NCI-H2196 treated with DMSO at 0.1 percent for 48 hours (cell line): ENCODE measurements around the gene ACKR2.
A peak's percentile ranks its signal among the peaks of the same experiment; 100 is the strongest.
"Not testable (repeated sequence)": the region's sequence is repeated elsewhere in the genome, so short reads cannot be mapped to it uniquely, and the experiment has no call there.

ENCODE experiments used
- DNase-seq: peaks from one replicate; lab custom pipeline; 2025; ENCODE audit not compliant: unreplicated experiment; lab: John Stamatoyannopoulos, UW

ACKR2 gene

DNA sequence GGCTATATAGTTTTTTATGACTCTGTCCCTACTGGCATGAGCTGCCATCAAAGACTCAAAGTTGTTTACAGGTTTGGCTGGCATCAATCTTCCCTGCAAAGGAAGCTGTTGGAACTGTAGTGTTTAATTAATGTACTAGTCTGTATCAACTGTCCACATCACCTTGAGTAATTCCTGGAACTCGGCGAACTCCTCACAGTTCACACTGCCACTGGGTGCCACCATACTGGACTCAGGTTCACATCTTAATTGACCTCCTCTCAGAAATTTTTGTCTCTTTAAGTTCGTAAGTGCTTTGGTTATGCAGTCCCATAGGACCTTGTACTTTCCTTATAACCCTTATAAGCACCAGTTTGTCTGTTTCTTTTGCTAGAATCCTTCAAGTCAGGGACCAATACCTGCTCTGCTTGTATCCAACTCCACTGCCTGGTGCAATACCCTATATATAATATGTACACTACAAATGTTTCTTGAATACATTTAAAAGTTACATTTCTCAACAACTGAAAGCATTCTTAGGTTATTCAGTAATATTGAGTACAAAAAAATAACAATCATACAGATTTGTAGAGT, 8.1 kb upstream of the ACKR2 start:
- no peak for DNase-seq

DNA sequence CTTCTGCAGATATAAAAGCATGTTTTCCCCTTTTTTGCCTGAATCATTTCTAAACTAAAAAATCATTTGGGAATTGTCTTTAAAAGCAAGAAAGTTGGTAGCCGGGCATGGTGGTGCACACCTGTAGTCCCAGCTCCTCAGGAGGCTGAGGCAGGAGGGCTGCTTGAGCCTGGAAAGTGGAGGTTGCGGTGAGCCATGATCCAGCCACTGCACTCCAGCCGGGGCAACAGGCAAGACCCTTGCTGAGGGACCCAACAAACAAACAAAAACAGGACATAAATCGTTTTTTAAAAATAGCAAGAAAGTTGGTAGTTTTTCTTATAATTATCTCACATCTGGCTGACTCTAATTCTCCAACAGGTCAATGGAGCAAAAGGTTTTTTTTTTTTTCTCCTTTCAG, 7.5 kb upstream of the ACKR2 start:
- no peak for DNase-seq

GRCh38 chr3:42802876-42803413, 6.3 kb upstream of the ACKR2 start:
- DNase-seq, result no peak

- DNase-seq, result no peak
Observed at GRCh38 chr3:42803414-42804105, 5.7 kb upstream of the ACKR2 start.

- peak; percentile 73 for DNase-seq
Observed at GRCh38 chr3:42804106-42804830, 5.0 kb upstream of the ACKR2 start, which contains the start of gene HIGD1A. HIGD1A (minus strand) TSS chr3:42804490; CDS start chr3:42794253, 10,237 bp downstream.

DNA sequence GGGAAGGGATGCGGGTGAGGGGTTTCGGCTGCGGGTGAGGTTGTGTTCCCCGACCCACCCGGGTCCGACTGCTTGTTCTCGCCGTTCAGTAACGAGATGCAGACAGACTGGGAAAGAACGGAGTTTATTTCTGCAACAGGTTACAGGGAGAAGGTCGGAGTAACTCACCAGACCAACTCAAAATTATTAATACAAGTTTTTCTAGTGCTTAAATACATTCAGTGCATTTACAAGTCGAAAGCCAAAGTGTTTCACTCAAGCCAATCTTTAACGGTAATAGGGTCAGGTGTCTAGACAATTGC, 4.5 kb upstream of the ACKR2 start:
- no peak for DNase-seq

DNA sequence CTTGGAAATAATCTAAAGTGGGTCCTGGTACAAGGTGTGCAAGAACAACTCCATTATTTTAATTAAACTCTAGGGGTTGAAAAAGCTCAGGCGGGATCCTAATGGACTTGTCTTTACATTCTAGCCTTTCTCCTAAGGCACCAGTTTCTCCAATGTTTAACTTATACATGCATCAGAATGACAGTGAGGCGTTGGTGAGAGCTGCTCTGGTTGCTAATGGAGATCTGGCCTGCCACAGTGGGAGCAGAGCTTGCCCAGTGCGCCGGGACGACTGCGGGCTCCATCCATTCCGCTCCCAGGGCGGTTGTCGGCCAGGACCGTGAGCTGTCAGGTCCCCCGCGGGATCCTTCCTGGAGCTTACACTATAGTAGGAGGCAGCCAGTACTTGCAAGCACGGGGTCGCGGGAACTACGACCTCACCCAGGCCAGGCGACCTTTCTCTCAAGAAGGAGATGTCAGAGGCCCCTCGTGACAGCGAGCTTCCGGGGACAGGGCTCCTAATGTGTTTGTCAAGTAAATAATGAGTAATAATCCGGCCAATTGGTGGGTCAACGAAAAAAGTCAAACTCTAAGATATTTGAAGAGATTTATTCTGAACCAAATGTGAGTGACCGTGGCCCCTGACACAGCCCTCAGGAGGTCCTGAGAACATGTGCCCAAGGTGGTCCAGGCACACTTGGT, 4.0 kb upstream of the ACKR2 start:
- DNase-seq, result no peak

- no peak for DNase-seq
Observed at GRCh38 chr3:42807929-42808328, 1.3 kb upstream of the ACKR2 start.

GRCh38 chr3:42810706-42811105, 1.5 kb downstream of the ACKR2 start:
- not testable (repeated sequence) for DNase-seq

GRCh38 chr3:42811118-42811883, 2.1 kb downstream of the ACKR2 start:
- DNase-seq, result not testable (repeated sequence)

- no peak for DNase-seq
Observed at GRCh38 chr3:42814246-42814645, 5.0 kb downstream of the ACKR2 start.

- DNase-seq, result no peak
Observed at GRCh38 chr3:42814914-42815507, 5.8 kb downstream of the ACKR2 start.

DNA sequence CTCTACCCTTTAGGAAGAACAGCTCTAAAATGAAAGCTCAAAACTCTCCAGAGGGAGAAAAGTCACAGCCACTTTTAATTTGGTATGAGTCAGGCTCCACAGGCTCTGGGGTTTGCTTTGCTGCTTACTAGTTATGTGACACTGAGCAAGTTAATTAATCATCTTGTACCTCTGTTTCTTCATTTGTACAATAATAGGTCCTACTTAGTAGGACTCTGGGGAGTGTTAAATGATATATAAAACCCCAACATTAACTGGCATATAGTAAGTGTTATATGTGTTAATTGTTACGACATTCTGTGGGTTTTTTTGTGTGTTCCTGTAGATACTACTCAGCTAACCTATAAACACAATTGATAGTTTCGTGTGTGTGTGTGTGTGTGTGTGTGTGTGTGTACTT, 6.6 kb downstream of the ACKR2 start:
- no peak for DNase-seq

DNA sequence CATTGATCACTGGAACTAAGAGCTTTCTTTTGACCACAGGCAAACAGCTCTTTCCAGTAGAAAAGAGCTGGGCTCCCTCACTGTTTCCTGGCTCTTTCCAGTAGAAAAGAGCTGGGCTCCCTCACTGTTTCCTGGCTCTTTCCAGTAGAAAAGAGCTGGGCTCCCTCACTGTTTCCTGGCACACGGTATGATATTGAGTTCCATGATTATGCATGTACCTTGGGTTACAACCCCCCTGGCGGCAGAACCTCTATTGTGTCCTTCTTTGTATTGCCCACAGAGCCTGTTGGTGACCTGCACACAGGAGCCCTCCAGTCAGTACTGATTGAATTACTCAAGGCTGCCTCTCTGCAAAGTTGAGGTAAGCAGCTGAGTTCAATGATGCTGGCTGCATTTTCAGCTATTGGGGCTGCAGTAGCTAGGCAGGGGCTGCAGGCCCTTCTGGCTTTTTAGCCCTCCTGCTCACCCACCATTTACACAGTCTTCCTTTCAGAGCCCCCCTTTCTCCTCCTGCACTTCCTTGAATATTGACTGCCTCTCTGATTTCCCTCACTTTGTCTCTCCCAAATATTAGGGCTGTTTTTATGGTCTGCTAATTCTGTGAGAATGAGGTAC, 10.2 kb downstream of the ACKR2 start:
- peak; percentile 34 for DNase-seq

DNA sequence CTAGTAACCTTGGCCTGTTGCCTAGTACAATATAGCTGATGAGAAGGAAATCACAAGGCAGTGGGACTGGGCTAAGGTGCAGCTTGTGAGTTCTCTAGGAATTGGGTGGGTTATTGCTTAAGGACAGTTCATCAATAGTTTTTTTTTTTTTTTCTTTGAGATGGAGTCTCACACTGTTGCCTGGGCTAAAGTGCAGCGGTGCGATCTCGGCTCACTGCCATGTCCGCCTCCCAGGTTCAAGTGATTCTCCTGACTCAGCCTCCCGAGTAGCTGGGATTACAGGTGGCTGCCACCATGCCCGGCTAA, 11.5 kb downstream of the ACKR2 start:
- no peak for DNase-seq

DNA sequence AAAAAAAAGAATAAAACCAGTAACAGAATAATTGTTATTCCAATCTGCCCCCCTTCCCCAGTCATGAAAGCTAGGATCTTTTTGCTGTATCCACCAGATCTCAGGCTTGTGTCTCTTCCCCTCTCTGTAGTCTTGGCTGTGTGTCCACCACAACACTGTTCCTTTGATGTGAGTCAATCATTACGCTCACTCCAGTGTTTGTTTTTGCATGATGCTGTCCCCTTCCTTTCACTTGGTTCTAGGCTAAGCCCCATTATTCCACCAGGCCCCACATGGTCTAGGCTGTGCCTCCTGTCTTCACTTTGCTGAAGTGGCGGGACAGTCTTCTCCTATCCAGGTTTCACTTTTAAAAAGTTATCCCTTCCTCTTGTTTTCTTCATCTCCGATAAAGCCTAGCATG, 13.6 kb downstream of the ACKR2 start:
- no peak for DNase-seq

DNA sequence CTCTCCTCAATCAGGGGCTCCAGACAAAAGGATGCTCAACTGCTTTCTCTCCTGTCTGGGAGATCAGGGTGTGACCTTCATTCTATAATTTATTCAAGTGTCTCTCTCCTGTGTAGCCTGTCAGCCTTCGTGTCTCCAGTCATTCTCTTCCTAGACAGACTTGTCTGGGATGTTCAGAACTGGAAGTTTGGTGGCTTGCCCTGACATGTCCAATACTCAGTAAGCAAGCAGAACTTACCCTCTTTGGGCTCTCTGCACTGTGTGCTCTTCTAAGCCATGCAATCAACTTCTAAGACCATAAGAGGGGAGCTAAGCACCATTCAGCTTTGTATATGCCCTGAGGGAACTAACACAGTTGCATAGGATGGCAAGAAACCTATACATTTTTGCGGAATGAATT, 14.1 kb downstream of the ACKR2 start:
- DNase-seq, result no peak

- DNase-seq, result no peak
Observed at GRCh38 chr3:42826141-42826540, 16.9 kb downstream of the ACKR2 start.

DNA sequence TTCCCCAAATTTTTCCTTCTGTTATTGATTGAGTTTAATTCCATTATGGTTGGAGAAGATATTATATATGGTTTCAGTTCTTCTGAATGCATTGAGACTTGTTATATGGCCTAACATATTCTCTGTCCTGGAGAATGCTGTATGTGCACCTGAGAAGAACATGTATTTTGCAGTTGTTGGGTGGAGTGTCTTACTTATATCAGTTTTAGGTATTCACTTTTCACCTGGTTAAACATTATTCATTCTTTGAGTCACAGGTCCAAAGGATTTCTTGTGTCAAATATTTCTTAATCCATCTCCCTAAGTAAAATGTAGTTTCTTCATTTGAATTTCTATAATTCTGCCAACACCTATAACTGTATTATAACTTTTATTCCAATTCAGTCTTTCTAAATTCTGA, 17.8 kb downstream of the ACKR2 start:
- DNase-seq, result no peak

DNA sequence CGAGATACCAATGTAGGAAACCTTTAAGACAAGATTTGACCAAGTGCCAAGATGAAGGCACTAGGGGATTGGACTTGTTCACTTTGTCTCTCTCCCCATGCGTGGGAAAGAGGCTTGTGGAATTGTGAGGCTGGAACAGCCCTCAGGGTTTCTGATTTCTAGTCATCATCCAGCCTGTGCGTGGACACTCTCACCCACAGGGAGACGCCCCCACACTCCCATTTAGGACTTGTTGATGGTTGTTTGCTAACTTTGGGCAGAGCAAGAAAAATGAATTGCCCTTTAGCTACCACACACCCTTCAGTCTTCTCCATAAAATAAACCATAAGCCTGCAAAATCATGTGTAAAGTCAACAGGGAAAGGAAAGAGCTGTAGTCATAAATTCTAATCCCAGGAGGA, 18.4 kb downstream of the ACKR2 start:
- DNase-seq, result no peak
